GM12891 (cell line): ENCODE measurements around the gene FITM2.

Experiments
- POLR2A ChIP-seq: IDR thresholded peaks from 2 replicates; pipeline ENCODE4 v1.6.1; 2011; ENCODE audit warnings: low read depth, low read length, control low read depth
- POLR2AphosphoS5 ChIP-seq: IDR thresholded peaks from 2 replicates; pipeline ENCODE4 v1.6.1; 2011; ENCODE audit warnings: low read depth, low read length, control low read depth
- TAF1 ChIP-seq: IDR thresholded peaks from 2 replicates; pipeline ENCODE4 v1.6.1; 2011; ENCODE audit warnings: low read depth, low read length, control low read depth

GRCh38 chr20:44360221-44360620, 49.2 kb upstream of the FITM2 start:
- TF ChIP-seq POLR2A: no peak
- TF ChIP-seq POLR2AphosphoS5: no peak
- no peak for TF ChIP-seq TAF1
